BE2C (cell line): ENCODE measurements around the gene CDH10. TPM values are rescaled to one million over a fixed set of nuclear protein-coding genes. Genes with fewer than 3 reads are reported as not detected.

Source experiments
- DNase-seq: peaks from one replicate; pipeline ENCODE4 v3.0.0-alpha.2; 2020
- H3K27me3 ChIP-seq: fragments of 250-450 bp; sonication (Bioruptor Pico); 2 replicates; pipeline ENCODE4 v1.5.1; 2020; ENCODE audit warnings: mild to moderate bottlenecking
- H3K36me3 ChIP-seq: fragments of 250-450 bp; sonication (Bioruptor Pico); 2 replicates; pipeline ENCODE4 v1.5.1; 2020; ENCODE audit warnings: mild to moderate bottlenecking
- H3K4me1 ChIP-seq: fragments of 250-450 bp; sonication (Bioruptor Pico); 2 replicates; pipeline ENCODE4 v1.5.1; 2020
- H3K4me3 ChIP-seq: 2 replicates; pipeline ENCODE4 v1.5.1; 2011; ENCODE audit warnings: low read depth, low read length
- H3K9me3 ChIP-seq: fragments of 250-450 bp; sonication (Bioruptor Pico); 2 replicates; pipeline ENCODE4 v1.5.1; 2020
- polyA plus RNA-seq: library from polyadenylated mRNA; unstranded; fragments of >200 nt; gene quantifications from one replicate; pipeline ENCODE4 v1.2.1, GENCODE V29; 2012; ENCODE audit warnings: low read depth, missing spikeins; ENCODE audit not compliant: insufficient read length, insufficient read depth
- TF ChIP-seq, protein P1 (sequence below): IDR thresholded peaks from 2 replicates; pipeline ENCODE4 v1.5.1; 2012; ENCODE audit warnings: mild to moderate bottlenecking, low read depth, low read length

The CDH10 gene
- 13.8 TPM for polyA plus RNA-seq

DNA sequence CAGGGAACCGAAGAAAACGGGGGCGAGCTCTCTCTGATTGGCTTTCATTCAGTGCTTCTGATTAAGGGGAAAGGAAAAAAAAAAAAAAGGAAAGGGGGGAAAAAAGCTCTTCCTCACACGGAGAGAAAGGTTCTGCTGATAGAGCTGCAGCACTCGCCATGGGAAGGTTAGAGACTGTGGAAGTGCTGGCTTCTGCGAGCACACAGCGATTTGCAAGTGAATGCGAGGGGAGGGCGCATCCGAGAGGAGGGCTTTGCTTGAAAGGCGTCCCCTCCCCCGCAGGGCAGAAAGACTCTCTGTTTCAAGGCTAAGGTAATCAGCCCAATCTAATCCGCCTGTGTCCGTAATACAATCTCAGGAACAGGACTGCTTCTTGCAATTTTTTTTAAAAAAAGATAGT lies at the start of gene CDH10:
Gene CDH10 (minus strand): TSS at position 218 of the 400 bp plus-strand sequence. CDS start 51,488 bp downstream, outside the sequence.
- no peaks in the 10 kb centered on the region for H3K27me3 ChIP-seq
- TF ChIP-seq, protein P1, sequence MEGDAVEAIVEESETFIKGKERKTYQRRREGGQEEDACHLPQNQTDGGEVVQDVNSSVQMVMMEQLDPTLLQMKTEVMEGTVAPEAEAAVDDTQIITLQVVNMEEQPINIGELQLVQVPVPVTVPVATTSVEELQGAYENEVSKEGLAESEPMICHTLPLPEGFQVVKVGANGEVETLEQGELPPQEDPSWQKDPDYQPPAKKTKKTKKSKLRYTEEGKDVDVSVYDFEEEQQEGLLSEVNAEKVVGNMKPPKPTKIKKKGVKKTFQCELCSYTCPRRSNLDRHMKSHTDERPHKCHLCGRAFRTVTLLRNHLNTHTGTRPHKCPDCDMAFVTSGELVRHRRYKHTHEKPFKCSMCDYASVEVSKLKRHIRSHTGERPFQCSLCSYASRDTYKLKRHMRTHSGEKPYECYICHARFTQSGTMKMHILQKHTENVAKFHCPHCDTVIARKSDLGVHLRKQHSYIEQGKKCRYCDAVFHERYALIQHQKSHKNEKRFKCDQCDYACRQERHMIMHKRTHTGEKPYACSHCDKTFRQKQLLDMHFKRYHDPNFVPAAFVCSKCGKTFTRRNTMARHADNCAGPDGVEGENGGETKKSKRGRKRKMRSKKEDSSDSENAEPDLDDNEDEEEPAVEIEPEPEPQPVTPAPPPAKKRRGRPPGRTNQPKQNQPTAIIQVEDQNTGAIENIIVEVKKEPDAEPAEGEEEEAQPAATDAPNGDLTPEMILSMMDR, result no peak
- H3K36me3 ChIP-seq, result no peaks in the 10 kb centered on the region
- H3K9me3 ChIP-seq, result no peaks in the 10 kb centered on the region
- DNase-seq, result peak; percentile 86
- peak within 1 kb of the TSS; percentile 81 for H3K4me3 ChIP-seq
- no peaks in the 10 kb centered on the region for H3K4me1 ChIP-seq

DNA sequence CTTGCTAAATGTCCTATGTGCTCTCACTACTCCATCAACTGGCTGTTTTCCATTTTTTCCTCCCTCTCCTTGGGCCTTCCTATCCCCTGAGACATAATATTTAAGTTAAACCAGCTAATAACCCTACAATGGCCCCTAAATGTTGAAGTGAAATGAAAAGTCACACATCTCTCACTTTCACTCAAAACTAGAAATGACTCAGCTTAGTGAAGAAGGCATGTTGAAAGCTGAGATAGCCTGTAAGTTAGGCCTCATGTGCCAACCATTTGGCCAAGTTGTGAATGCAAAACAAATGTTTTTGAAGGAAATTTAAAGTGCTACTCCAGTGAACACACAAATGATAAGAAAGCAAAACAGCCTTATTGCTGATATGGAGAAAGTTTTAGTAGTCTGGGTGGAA lies 48.8 kb upstream of the CDH10 start:
- no peak for DNase-seq
- H3K27me3 ChIP-seq, result no peaks in the 10 kb centered on the region
- no peaks in the 10 kb centered on the region for H3K4me1 ChIP-seq
- TF ChIP-seq, protein P1, result no peak
- no peak overlapping the region for H3K4me3 ChIP-seq
- H3K9me3 ChIP-seq, result no peaks in the 10 kb centered on the region
- H3K36me3 ChIP-seq, result no peaks in the 10 kb centered on the region

DNA sequence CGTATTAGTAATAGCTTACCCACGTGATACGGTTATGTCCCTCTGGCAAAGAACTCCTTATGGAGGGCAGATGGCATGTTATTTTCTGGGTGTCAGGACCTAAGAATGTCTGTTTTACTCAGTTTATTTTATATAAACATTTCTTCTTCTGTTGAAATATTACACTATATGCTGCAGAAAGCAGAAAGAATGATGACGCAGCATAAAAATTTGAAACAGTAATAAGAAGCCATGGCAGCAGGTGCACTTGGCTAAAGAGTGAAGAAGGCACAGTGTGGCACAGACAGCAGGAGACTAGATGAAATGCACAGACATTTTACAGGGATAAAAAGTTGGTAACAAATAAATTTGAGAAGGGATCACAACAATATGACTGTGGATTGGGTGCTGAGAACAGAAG lies 46.3 kb upstream of the CDH10 start:
- TF ChIP-seq, protein P1, result no peak
- H3K36me3 ChIP-seq, result no peaks in the 10 kb centered on the region
- no peaks in the 10 kb centered on the region for H3K27me3 ChIP-seq
- H3K4me1 ChIP-seq, result no peaks in the 10 kb centered on the region
- no peaks in the 10 kb centered on the region for H3K9me3 ChIP-seq
- DNase-seq, result no peak
- no peak overlapping the region for H3K4me3 ChIP-seq

DNA sequence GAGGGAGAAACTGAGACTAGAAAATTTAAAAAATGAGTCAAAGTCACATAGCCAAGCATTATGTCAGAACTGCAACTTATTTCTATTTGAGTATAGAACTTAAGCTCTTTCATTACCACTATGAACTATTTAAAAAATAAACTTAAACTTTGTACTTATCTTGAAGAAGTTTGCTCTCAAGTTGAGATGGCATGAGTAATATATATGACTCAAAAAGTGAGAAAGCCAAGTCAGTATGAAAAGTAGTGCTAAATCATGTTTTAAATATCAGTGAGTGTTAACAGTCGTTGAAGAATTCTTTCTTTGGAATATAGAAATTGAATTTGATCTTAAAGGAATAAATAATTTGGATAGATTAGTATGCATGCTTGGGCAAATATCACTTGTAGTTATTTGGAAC lies 36.3 kb upstream of the CDH10 start:
- Histone ChIP-seq H3K36me3 (no peaks in the 10 kb centered on the region), H3K9me3 (no peaks in the 10 kb centered on the region; the same call in 1 of the 2 replicates), H3K4me1 (no peaks in the 10 kb centered on the region), H3K27me3 (no peaks in the 10 kb centered on the region), H3K4me3 (no peak overlapping the region)
- TF ChIP-seq, protein P1, result no peak
- no peak for DNase-seq

DNA sequence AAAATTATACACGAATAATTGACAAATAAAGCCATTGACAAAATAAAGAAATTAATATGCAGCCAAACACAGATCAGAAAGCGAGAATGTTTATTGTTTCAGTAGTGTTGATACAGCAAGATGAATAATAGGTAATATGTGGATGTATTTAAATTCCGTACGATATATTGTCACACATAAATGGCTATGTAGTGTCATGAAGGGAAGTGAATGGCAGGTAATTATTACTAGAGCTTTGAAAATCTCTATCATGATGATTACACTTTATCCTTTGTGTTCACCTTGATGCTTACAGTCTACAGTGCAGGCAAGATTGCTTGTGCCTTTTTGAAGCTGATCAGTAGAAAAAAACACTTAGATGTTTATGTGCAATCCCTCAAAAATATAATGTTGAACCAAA lies 23.3 kb upstream of the CDH10 start:
- Histone ChIP-seq H3K27me3 (no peaks in the 10 kb centered on the region), H3K4me3 (no peak overlapping the region), H3K9me3 (no peaks in the 10 kb centered on the region), H3K36me3 (no peaks in the 10 kb centered on the region), H3K4me1 (no peaks in the 10 kb centered on the region)
- TF ChIP-seq, protein P1, result no peak
- no peak for DNase-seq

DNA sequence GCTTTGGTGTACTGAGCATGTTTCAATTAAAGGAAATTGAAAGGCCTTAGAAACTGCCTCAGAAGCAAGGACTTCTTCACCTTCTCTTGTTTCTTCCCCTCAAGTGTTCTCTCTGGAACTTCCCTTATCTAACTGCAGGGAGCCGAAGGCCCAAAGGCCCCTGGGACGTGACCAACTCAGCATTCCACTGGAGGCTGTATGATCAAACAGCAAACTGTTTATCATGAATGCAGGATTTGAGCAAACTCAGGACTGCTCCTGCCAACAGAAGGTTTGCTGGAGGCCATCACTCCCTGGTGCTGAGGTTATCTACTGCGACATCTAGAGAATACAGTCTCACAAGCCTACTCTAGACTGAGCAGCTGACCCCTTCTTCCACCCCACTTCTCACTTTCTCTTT lies 4.8 kb upstream of the CDH10 start:
- Histone ChIP-seq H3K27me3 (no peaks in the 10 kb centered on the region), H3K4me3 (no peak overlapping the region), H3K36me3 (no peaks in the 10 kb centered on the region), H3K9me3 (no peaks in the 10 kb centered on the region), H3K4me1 (no peaks in the 10 kb centered on the region; the same call in 1 of the 2 replicates)
- DNase-seq, result no peak
- TF ChIP-seq, protein P1, result no peak
